Vagina (tissue), 2 donors: ENCODE results near the gene SERPINA5. TPM values are rescaled to one million over a fixed set of nuclear protein-coding genes. Genes with fewer than 3 reads are reported as not detected.

Experiments used
- DNase-seq, 2 donors: peaks; one replicate each; pipeline ENCODE4 v3.0.0-alpha.2; 2017; ENCODE audit errors: extremely low spot score in 2 of 2
- H3K27ac ChIP-seq: fragments of 200-600 bp; sonication (generic); one replicate; pipeline ENCODE4 v1.5.1; 2019
- H3K27me3 ChIP-seq: fragments of 200-600 bp; sonication (generic); one replicate; pipeline ENCODE4 v1.5.1; 2019
- H3K36me3 ChIP-seq, 2 donors: fragments of 200-600 bp; sonication (generic); one replicate each; pipeline ENCODE4 v1.5.1; 2017 to 2019
- H3K4me1 ChIP-seq: fragments of 200-600 bp; sonication (generic); one replicate; pipeline ENCODE4 v1.5.1; 2019
- H3K4me3 ChIP-seq, 2 donors: fragments of 200-600 bp; sonication (generic); 1 replicate in 1 of 2; 2 replicates in 1 of 2; pipeline ENCODE4 v1.5.1; 2016 to 2019
- H3K9me3 ChIP-seq: fragments of 200-600 bp; sonication (generic); one replicate; pipeline ENCODE4 v1.5.1; 2019
- POLR2A ChIP-seq, 2 donors: fragments of 450-650 bp; IDR thresholded peaks; one replicate each; pipeline ENCODE4 v1.6.1; 2017; ENCODE audit warnings: antibody characterized with exemption in 2 of 2, mild to moderate bottlenecking in 2 of 2, moderate library complexity in 2 of 2
- POLR2AphosphoS5 ChIP-seq, 2 donors: sonication (generic); formaldehyde crosslinking; IDR thresholded peaks; one replicate each; pipeline ENCODE4 v1.9.0; 2017; ENCODE audit warnings: antibody characterized with exemption in 2 of 2, mild to moderate bottlenecking in 2 of 2, low read depth in 1 of 2; ENCODE audit not compliant: insufficient read depth in 1 of 2
- intact Hi-C: fragments of 100-400 bp; cut with DNase I; formaldehyde crosslinking; loops from one replicate; pipeline ENCODE4 v1.15.1; 2023
- total RNA-seq: library from RNA; depleted of rRNA; stranded (reverse); fragments of >200 nt; gene quantifications from one replicate; pipeline ENCODE4 v1.2.3, GENCODE V29; 2016
- TF ChIP-seq, protein P1 (sequence below), 3 experiments: fragments of 450-650 bp in 2 of 3; fragments of 200-600 bp in 1 of 3; sonication (generic) in 1 of 3; IDR thresholded peaks; one replicate each; pipeline ENCODE4 v1.5.1; 2017 to 2019; ENCODE audit warnings: antibody characterized with exemption in 3 of 3, mild to moderate bottlenecking in 2 of 3, moderate library complexity in 2 of 3

Gene SERPINA5
- total RNA-seq, 1 donor from 2014 or later: 3.7 TPM

GRCh38 chr14:94582851-94583250 is 1.6 kb downstream of the SERPINA5 start:
- Histone ChIP-seq H3K27ac (no peak overlapping the region), H3K27me3 (no peaks in the 10 kb centered on the region), H3K4me3 (no peak overlapping the region)

DNA sequence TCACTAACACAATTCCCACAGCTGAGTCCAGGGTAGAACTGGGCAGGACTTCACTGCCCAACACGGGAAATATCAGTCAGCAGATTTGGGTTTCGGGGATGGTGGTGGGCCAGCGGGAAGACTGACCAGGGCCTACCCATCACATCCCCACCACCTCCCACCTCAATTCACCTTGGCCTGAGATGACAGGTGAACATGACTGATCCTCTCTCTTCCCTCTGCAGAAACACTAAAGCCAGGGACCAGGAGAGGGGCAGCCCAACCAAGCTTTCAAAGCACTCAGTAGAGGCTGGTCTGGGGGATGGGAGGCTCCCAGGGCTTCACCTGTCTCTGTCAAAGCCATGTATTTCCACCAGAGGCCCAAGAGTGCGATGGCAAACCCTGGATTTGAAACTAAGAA is 2.3 kb downstream of the SERPINA5 start:
- H3K27ac ChIP-seq: no peak overlapping the region

More at GRCh38 chr14:94582851-94583250, 1.6 kb downstream of the SERPINA5 start:
- no peaks in the 10 kb centered on the region for H3K36me3 ChIP-seq
- DNase-seq: no peak
- TF ChIP-seq POLR2A (IDR thresholded peaks at IDR 0.05): no peak
- TF ChIP-seq POLR2AphosphoS5 (IDR thresholded peaks at IDR 0.05; ENCODE audit: insufficient read depth in 1 of 2, low read depth in 1 of 2): no peak
- TF ChIP-seq, protein P1, sequence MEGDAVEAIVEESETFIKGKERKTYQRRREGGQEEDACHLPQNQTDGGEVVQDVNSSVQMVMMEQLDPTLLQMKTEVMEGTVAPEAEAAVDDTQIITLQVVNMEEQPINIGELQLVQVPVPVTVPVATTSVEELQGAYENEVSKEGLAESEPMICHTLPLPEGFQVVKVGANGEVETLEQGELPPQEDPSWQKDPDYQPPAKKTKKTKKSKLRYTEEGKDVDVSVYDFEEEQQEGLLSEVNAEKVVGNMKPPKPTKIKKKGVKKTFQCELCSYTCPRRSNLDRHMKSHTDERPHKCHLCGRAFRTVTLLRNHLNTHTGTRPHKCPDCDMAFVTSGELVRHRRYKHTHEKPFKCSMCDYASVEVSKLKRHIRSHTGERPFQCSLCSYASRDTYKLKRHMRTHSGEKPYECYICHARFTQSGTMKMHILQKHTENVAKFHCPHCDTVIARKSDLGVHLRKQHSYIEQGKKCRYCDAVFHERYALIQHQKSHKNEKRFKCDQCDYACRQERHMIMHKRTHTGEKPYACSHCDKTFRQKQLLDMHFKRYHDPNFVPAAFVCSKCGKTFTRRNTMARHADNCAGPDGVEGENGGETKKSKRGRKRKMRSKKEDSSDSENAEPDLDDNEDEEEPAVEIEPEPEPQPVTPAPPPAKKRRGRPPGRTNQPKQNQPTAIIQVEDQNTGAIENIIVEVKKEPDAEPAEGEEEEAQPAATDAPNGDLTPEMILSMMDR (IDR thresholded peaks at IDR 0.05): no peak
- intact Hi-C loops: no loop called here
- peaks cover 14% of the 10 kb centered on the region for H3K4me1 ChIP-seq
- H3K9me3 ChIP-seq: no peaks in the 10 kb centered on the region

DNA sequence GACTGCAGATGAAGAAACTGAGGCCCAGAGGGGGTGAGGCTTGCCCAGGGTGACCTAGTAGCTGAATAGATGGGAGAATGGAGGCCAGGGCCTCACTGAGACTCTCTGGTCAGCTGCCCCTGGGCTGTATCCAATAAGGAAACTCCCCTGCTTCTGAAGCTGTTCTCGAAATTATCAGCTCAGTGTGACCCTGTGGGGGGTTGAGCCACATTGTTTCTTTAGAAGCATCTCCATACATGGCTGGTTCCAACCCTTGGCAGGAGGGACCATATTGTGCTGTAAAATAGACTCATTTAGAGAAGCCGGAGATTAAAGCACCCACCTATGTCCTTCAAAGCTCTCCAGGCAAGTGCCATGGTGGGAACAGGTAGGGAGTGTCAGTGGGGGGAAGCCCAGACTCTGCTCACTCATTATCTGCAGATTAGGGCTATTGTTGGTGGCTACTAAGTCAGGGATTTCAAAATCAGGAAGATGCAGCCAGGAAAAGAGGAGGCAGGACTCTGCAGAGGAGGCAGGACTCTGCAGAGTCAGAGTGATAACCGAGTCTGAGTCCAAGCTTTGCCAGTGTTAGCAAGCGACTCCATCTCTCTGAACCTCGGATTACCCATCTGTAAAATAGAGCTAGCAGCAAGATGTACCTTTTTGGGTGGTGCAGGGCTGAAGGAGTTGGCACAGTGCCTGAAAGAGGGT is 3.5 kb downstream of the SERPINA5 start:
- intact Hi-C loops: no loop called here
- H3K4me1 ChIP-seq: peaks cover 14% of the 10 kb centered on the region
- no peak for DNase-seq

More for the DNA sequence above, 2.3 kb downstream of the SERPINA5 start:
- H3K27me3 ChIP-seq: no peaks in the 10 kb centered on the region
- DNase-seq: no peak
- no peak overlapping the region for H3K4me3 ChIP-seq
- peaks cover 14% of the 10 kb centered on the region for H3K4me1 ChIP-seq
- no peaks in the 10 kb centered on the region for H3K36me3 ChIP-seq
- no peaks in the 10 kb centered on the region for H3K9me3 ChIP-seq
- TF ChIP-seq POLR2A (IDR thresholded peaks at IDR 0.05) (no peak), POLR2AphosphoS5 (IDR thresholded peaks at IDR 0.05; ENCODE audit: insufficient read depth in 1 of 2, low read depth in 1 of 2) (no peak)
- TF ChIP-seq, protein P1 (IDR thresholded peaks at IDR 0.05): no peak
- intact Hi-C loops: no loop called here

DNA sequence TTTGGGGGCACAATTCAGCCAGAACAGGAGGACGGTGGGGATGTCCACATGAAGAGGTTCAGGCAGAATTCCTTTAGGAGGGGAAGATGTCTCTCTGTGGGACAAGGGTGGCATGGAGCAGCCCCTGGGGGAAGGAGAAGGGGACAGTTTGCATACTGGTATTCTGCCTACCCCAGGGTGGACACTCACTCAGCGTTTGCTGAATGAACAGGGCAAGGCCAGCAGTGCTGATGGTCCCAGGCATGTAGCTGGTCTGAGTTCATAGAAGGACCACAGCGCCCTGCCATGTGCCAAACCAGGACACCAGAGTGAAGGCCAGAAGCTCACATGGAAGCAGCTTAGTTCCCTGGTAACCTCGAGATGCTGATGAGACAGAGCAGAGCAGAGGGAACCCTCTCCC is 5.4 kb downstream of the SERPINA5 start:
- no peak for DNase-seq
- TF ChIP-seq, protein P1 (IDR thresholded peaks at IDR 0.05): no peak
- TF ChIP-seq POLR2AphosphoS5 (IDR thresholded peaks at IDR 0.05; ENCODE audit: insufficient read depth in 1 of 2, low read depth in 1 of 2): no peak
- TF ChIP-seq POLR2A (IDR thresholded peaks at IDR 0.05): no peak

More for the DNA sequence above, 3.5 kb downstream of the SERPINA5 start:
- H3K27me3 ChIP-seq: no peaks in the 10 kb centered on the region
- no peak for TF ChIP-seq POLR2A (IDR thresholded peaks at IDR 0.05)
- TF ChIP-seq POLR2AphosphoS5 (IDR thresholded peaks at IDR 0.05; ENCODE audit: insufficient read depth in 1 of 2, low read depth in 1 of 2): no peak
- TF ChIP-seq, protein P1 (IDR thresholded peaks at IDR 0.05): no peak
- no peak overlapping the region for H3K4me3 ChIP-seq
- no peak overlapping the region for H3K27ac ChIP-seq
- no peaks in the 10 kb centered on the region for H3K36me3 ChIP-seq
- no peaks in the 10 kb centered on the region for H3K9me3 ChIP-seq

GRCh38 chr14:94588311-94588710 is 7.1 kb downstream of the SERPINA5 start:
- Histone ChIP-seq H3K27me3 (no peaks in the 10 kb centered on the region), H3K36me3 (no peaks in the 10 kb centered on the region), H3K4me1 (no peaks in the 10 kb centered on the region), H3K9me3 (no peaks in the 10 kb centered on the region), H3K4me3 (no peak overlapping the region), H3K27ac (no peak overlapping the region)
- no peak for TF ChIP-seq POLR2A (IDR thresholded peaks at IDR 0.05)
- TF ChIP-seq, protein P1 (IDR thresholded peaks at IDR 0.05): no peak
- no peak for TF ChIP-seq POLR2AphosphoS5 (IDR thresholded peaks at IDR 0.05; ENCODE audit: insufficient read depth in 1 of 2, low read depth in 1 of 2)
- no peak for DNase-seq
- intact Hi-C loops: no loop called here

More for the DNA sequence above, 5.4 kb downstream of the SERPINA5 start:
- H3K36me3 ChIP-seq: no peaks in the 10 kb centered on the region
- no peak overlapping the region for H3K27ac ChIP-seq
- H3K9me3 ChIP-seq: no peaks in the 10 kb centered on the region
- intact Hi-C loops: no loop called here
- no peak overlapping the region for H3K4me3 ChIP-seq
- peaks cover 12% of the 10 kb centered on the region for H3K4me1 ChIP-seq
- no peaks in the 10 kb centered on the region for H3K27me3 ChIP-seq
